GM12878 (cell line): ENCODE measurements around the gene COL23A1. TPM values are rescaled to one million over a fixed set of nuclear protein-coding genes. Genes with fewer than 3 reads are reported as not detected.
A peak's percentile ranks its signal among the peaks of the same experiment; 100 is the strongest.

ENCODE experiments used
- ATAC-seq: fragments of 200-7000 bp; cut with Tn5 transposase; 3 replicates; pipeline ENCODE4 v1.9.1; 2020; ENCODE audit warnings: mild to moderate bottlenecking, moderate library complexity
- BruUV-seq: library from RNA; stranded (reverse); fragments of 400-500 nt; replicated peaks from 2 replicates; lab custom pipeline; 2021; lab: Mats Ljungman, UMichigan
- CTCF ChIA-PET: fragments of 300-600 bp; sonication (Branson Sonifier 250); formaldehyde crosslinking; extraction: SDS; loops from one replicate; lab custom pipeline; 2021; ENCODE audit warnings: inconsistent platforms; lab: Yijun Ruan, JAX
- POLR2A ChIA-PET: fragments of 350-600 bp; formaldehyde crosslinking; extraction: SDS; loops from one replicate; lab custom pipeline; 2021; ENCODE audit warnings: inconsistent platforms; lab: Charles Lee
- RAD21 ChIA-PET: fragments of 300-600 bp; sonication (Branson Sonifier 250); formaldehyde crosslinking; loops from one replicate; lab custom pipeline; 2023; ENCODE audit warnings: antibody characterized with exemption; ENCODE audit not compliant: unreplicated experiment; lab: Charles Lee
- SMC1A ChIA-PET: fragments of 300-600 bp; sonication (Branson Sonifier 250); formaldehyde crosslinking; loops from one replicate; lab custom pipeline; 2023; ENCODE audit not compliant: unreplicated experiment, uncharacterized antibody; lab: Charles Lee
- DNase-seq: peaks from one replicate; pipeline ENCODE4 v3.0.0-alpha.2; 2011; ENCODE audit warnings: low read depth, low spot score
- FAIRE-seq: peaks from 3 replicates; lab custom pipeline; 2011; peaks lifted over from hg19 to GRCh38; lab: Jason Lieb, UNC
- H2AFZ ChIP-seq: 2 replicates; pipeline ENCODE4 v1.6.0; 2011; ENCODE audit warnings: low read depth, low read length, control low read depth; ENCODE audit not compliant: control insufficient read depth
- H3K27ac ChIP-seq: 2 replicates; pipeline ENCODE4 v1.5.1; 2011; ENCODE audit warnings: control low read depth; ENCODE audit not compliant: control insufficient read depth, insufficient read depth
- H3K27me3 ChIP-seq, 2 experiments: replicated peaks in 1 of 2; 2 replicates each; pipeline versions ENCODE4 v1.6.0 to v1.6.1; 2011; ENCODE audit warnings: low read length in 1 of 2; ENCODE audit not compliant: control insufficient read depth in 2 of 2, insufficient read depth in 2 of 2
- H3K36me3 ChIP-seq, 2 experiments: 2 replicates each; pipeline ENCODE4 v1.5.1; 2011; ENCODE audit warnings: low read length in 1 of 2; ENCODE audit not compliant: control insufficient read depth in 2 of 2, insufficient read depth in 2 of 2
- H3K4me1 ChIP-seq: 2 replicates; pipeline ENCODE4 v1.6.1; 2011; ENCODE audit warnings: mild to moderate bottlenecking, low read length, moderate library complexity, mixed read lengths; ENCODE audit not compliant: control insufficient read depth, insufficient read depth
- H3K4me2 ChIP-seq: 2 replicates; pipeline ENCODE4 v1.6.0; 2011; ENCODE audit warnings: control low read depth; ENCODE audit not compliant: control insufficient read depth, insufficient read depth
- H3K4me3 ChIP-seq: fragments of 200-600 bp; sonication (generic); 2 replicates; pipeline ENCODE4 v1.5.1; 2016
- H3K79me2 ChIP-seq: 2 replicates; pipeline ENCODE4 v1.6.0; 2011; ENCODE audit warnings: low read length; ENCODE audit not compliant: control insufficient read depth, insufficient read depth
- H3K9ac ChIP-seq: 2 replicates; pipeline ENCODE4 v1.8.0; 2011; ENCODE audit warnings: low read length, control low read depth, mixed read lengths; ENCODE audit not compliant: control insufficient read depth, insufficient read depth
- H3K9me3 ChIP-seq: replicated peaks from 3 replicates; pipeline ENCODE4 v1.5.1; 2011; ENCODE audit warnings: mild to moderate bottlenecking, low read length; ENCODE audit not compliant: control insufficient read depth, insufficient read depth
- H4K20me1 ChIP-seq: 2 replicates; pipeline ENCODE4 v1.6.0; 2011; ENCODE audit not compliant: control insufficient read depth, insufficient read depth
- BHLHE40 ChIP-seq, 2 experiments: fragments of 450-650 bp in 1 of 2; IDR thresholded peaks; 2 replicates each; pipeline ENCODE4 v1.6.1; 2011 to 2017; ENCODE audit warnings: low read depth in 2 of 2, borderline replicate concordance in 1 of 2, improper control_type of control experiment in 1 of 2, low read length in 1 of 2, mild to moderate bottlenecking in 1 of 2
- NFXL1 ChIP-seq: fragments of 450-650 bp; IDR thresholded peaks from 2 replicates; pipeline ENCODE4 v1.6.1; 2017; ENCODE audit warnings: antibody characterized with exemption, mild to moderate bottlenecking, borderline replicate concordance
- RAD51 ChIP-seq: fragments of 450-650 bp; IDR thresholded peaks from 2 replicates; pipeline ENCODE4 v1.6.1; 2016; ENCODE audit warnings: moderate library complexity, mild to moderate bottlenecking, inconsistent platforms
- RBBP5 ChIP-seq: fragments of 200-600 bp; sonication (generic); conservative IDR thresholded peaks from 2 replicates; pipeline ENCODE4 v1.6.1; 2016
- SUPT20H ChIP-seq: IDR thresholded peaks from 2 replicates; pipeline ENCODE4 v1.6.1; 2011; ENCODE audit warnings: low read depth, mild to moderate bottlenecking, low read length, moderate library complexity, borderline replicate concordance; ENCODE audit not compliant: control insufficient read depth
- USF1 ChIP-seq: IDR thresholded peaks from 2 replicates; pipeline ENCODE4 v1.6.1; 2011; ENCODE audit warnings: borderline replicate concordance, low read depth, mild to moderate bottlenecking, moderate library complexity, mixed read lengths, low read length; ENCODE audit not compliant: insufficient read depth; ENCODE audit errors: extremely low read length
- ZBED1 ChIP-seq: IDR thresholded peaks from 2 replicates; pipeline ENCODE4 v1.6.1; 2016; ENCODE audit warnings: borderline replicate concordance
- WGBS: methylation state at CpG from one replicate; pipeline ENCODE4 v1.1.6; 2016; ENCODE audit warnings: low lambda C conversion rate; ENCODE audit not compliant: insufficient replicate concordance, insufficient coverage; ENCODE audit errors: missing lambda C conversion rate; 5-methylcytosine and 5-hydroxymethylcytosine counted together
- in situ Hi-C: fragments of 300-500 bp; cut with MboI; formaldehyde crosslinking; loops from 9 replicates; pipeline ENCODE4 v1.14.3; 2018; ENCODE audit warnings: mixed read lengths
- intact Hi-C: fragments of 100-400 bp; cut with micrococcal nuclease; formaldehyde crosslinking; loops from one replicate; pipeline ENCODE4 v1.14.2; 2022; ENCODE audit not compliant: unreplicated experiment
- polyA plus RNA-seq, 11 experiments: library from polyadenylated mRNA; depleted of rRNA in 4 of 11; unstranded in 6 of 11; stranded (reverse) in 5 of 11; fragments of >200 nt; fragmentation: Nextera tagmentation in 4 of 11; fragmentation: Illumina TruSeq in 1 of 11; extraction: Ambion mirVana in 4 of 11; extraction: Trizol in 1 of 11; gene quantifications; 1 replicate in 1 of 11; 2 replicates in 10 of 11; pipeline versions ENCODE4 v1.2.1 to v1.2.3, GENCODE V29; 2011 to 2016; ENCODE audit warnings: inconsistent platforms in 2 of 11, missing spikeins in 2 of 11, low read depth in 1 of 11
- total RNA-seq, 4 experiments: library from RNA; depleted of rRNA in 3 of 4; stranded (reverse); fragments of >200 nt in 3 of 4; fragmentation: Illumina TruSeq in 1 of 4; extraction: Trizol in 1 of 4; gene quantifications; 2 replicates each; pipeline versions ENCODE4 v1.2.1 to v1.2.3, GENCODE V29; 2013 to 2021

Gene COL23A1
- total and polyA plus RNA-seq, 10 of the 15 experiments (the other 5 are each of a cell fraction or from before 2014, with no cell fraction given): 0.03 to 0.83 (median 0.09) TPM; not detected in 5

GRCh38 chr5:178237431-178238312 is 352.5 kb downstream of the COL23A1 start:
- no peaks in the 10 kb centered on the region for H3K27me3 ChIP-seq

GRCh38 chr5:178236679-178237078 is 353.5 kb downstream of the COL23A1 start:
- intact Hi-C loops: loop anchor here (5.0 kb wide), 1 partner anchor 1256 kb away; no protein-coding TSS in a partner anchor
- TF ChIP-seq BHLHE40 (IDR thresholded peaks at IDR 0.05; ENCODE audit: borderline replicate concordance in 1 of 2, low read depth in 2 of 2, low read length in 1 of 2) (peak in 1 of 2 experiments; percentile 33; a peak in 1 of 4 replicates), NFXL1 (no peak), ZBED1 (no peak), RBBP5 (no peak), RAD51 (peak; percentile 70), USF1 (peak; percentile 65)
- WGBS: 45% methylated on average over 4 of the region's 4 CpGs
- H3K9me3 ChIP-seq: no peaks in the 10 kb centered on the region
- H3K36me3 ChIP-seq: no peaks in the 10 kb centered on the region
- H3K27me3 ChIP-seq: no peaks in the 10 kb centered on the region
- H3K79me2 ChIP-seq: peaks cover 6% of the 10 kb centered on the region
- H3K9ac ChIP-seq: no peak overlapping the region
- no peak overlapping the region for H3K4me3 ChIP-seq
- ATAC-seq (no peak), DNase-seq (no peak), FAIRE-seq (no peak)
- CTCF ChIA-PET: interaction anchor here (0.6 to 0.9 kb wide), 3 partner anchors 14 to 495 kb away, joined by 3 to 4 read pairs (median 3); no protein-coding TSS in a partner anchor
- peaks cover 51% of the 10 kb centered on the region for H3K4me1 ChIP-seq
- POLR2A ChIA-PET: no interaction called here
- H2AFZ ChIP-seq: no peak overlapping the region; the same call in 1 of the 2 replicates
- BruUV-seq: no TSS peak
- H3K4me2 ChIP-seq: no peak overlapping the region
- no peaks in the 10 kb centered on the region for H4K20me1 ChIP-seq
- H3K27ac ChIP-seq: no peak overlapping the region
- in situ Hi-C loops: no loop called here
- SMC1A ChIA-PET: no interaction called here
- RAD21 ChIA-PET: no interaction called here

More at GRCh38 chr5:178237431-178238312, 352.5 kb downstream of the COL23A1 start:
- Histone ChIP-seq H3K4me1 (peaks cover 51% of the 10 kb centered on the region), H3K4me2 (no peak overlapping the region), H3K36me3 (no peaks in the 10 kb centered on the region), H3K4me3 (no peak overlapping the region), H4K20me1 (no peaks in the 10 kb centered on the region), H3K9ac (no peak overlapping the region), H3K9me3 (no peaks in the 10 kb centered on the region), H3K79me2 (no peaks in the 10 kb centered on the region), H2AFZ (no peak overlapping the region), H3K27ac (no peak overlapping the region)
- no peak for FAIRE-seq
- BruUV-seq: no TSS peak
- ChIA-PET POLR2A (interaction anchor here (0.5 kb wide), 1 partner anchor 1463 kb away, joined by 3 read pairs; no protein-coding TSS in a partner anchor), SMC1A (no interaction called here), RAD21 (no interaction called here), CTCF (interaction anchor here (0.5 to 0.7 kb wide), 3 partner anchors 15 to 496 kb away, joined by 3 to 5 read pairs (median 3); no protein-coding TSS in a partner anchor)
- in situ Hi-C loops: no loop called here
- DNase-seq: no peak
- 79% methylated on average over 13 of the region's 13 CpGs for WGBS
- no peak for TF ChIP-seq SUPT20H
- intact Hi-C loops: loop anchor here (5.0 kb wide), 1 partner anchor 1255 kb away; no protein-coding TSS in a partner anchor
- ATAC-seq: no peak
